GM12878 (cell line): Measurements from ENCODE around the gene ITSN2. TPM values are rescaled to one million over a fixed set of nuclear protein-coding genes. Genes with fewer than 3 reads are reported as not detected.

ENCODE experiments used
- ATF3 ChIP-seq: IDR thresholded peaks from 2 replicates; pipeline ENCODE4 v1.6.1; 2011; ENCODE audit warnings: low read depth, mild to moderate bottlenecking, low read length, moderate library complexity, borderline replicate concordance; ENCODE audit errors: extremely low read depth
- BCL11A ChIP-seq: IDR thresholded peaks from 2 replicates; pipeline ENCODE4 v1.6.1; 2011; ENCODE audit warnings: low read depth, low read length
- CHD4 ChIP-seq: fragments of 200-600 bp; sonication (generic); IDR thresholded peaks from 2 replicates; pipeline ENCODE4 v1.6.1; 2016; ENCODE audit warnings: mild to moderate bottlenecking
- CTCF ChIP-seq, 3 experiments: IDR thresholded peaks in 2 of 3; conservative IDR thresholded peaks in 1 of 3; 2 replicates each; pipeline ENCODE4 v1.5.1; 2011; ENCODE audit warnings: low read depth in 3 of 3, low read length in 3 of 3, mild to moderate bottlenecking in 3 of 3, control low read depth in 2 of 3, moderate library complexity in 2 of 3, inconsistent platforms in 1 of 3, mixed read lengths in 1 of 3; ENCODE audit not compliant: control insufficient read depth in 2 of 3, insufficient read depth in 1 of 3; ENCODE audit errors: extremely low read depth in 1 of 3
- EGR1 ChIP-seq, 2 experiments: IDR thresholded peaks; 1 replicate in 1 of 2; 2 replicates in 1 of 2; pipeline ENCODE4 v1.6.1; 2011 to 2012; ENCODE audit warnings: low read depth in 2 of 2, low read length in 2 of 2, borderline replicate concordance in 1 of 2, mild to moderate bottlenecking in 1 of 2, moderate library complexity in 1 of 2
- ELK1 ChIP-seq: IDR thresholded peaks from 2 replicates; pipeline ENCODE4 v1.6.1; 2012; ENCODE audit warnings: low read depth, low read length, improper control_type of control experiment
- GATAD2B ChIP-seq: fragments of 450-650 bp; conservative IDR thresholded peaks from 2 replicates; pipeline ENCODE4 v1.6.1; 2017; ENCODE audit warnings: low read depth, mild to moderate bottlenecking, moderate library complexity
- HCFC1 ChIP-seq: fragments of 150-350 bp; IDR thresholded peaks from 2 replicates; pipeline ENCODE4 v1.6.1; 2014; ENCODE audit warnings: low read length
- JUNB ChIP-seq: IDR thresholded peaks from 2 replicates; pipeline ENCODE4 v1.6.1; 2016; ENCODE audit warnings: antibody characterized with exemption, mild to moderate bottlenecking
- JUND ChIP-seq: IDR thresholded peaks from 2 replicates; pipeline ENCODE4 v1.6.1; 2012; ENCODE audit warnings: low read depth, mild to moderate bottlenecking, low read length, improper control_type of control experiment, moderate library complexity
- KLF5 ChIP-seq: fragments of 450-650 bp; IDR thresholded peaks from 2 replicates; pipeline ENCODE4 v1.6.1; 2014; ENCODE audit warnings: mild to moderate bottlenecking; ENCODE audit not compliant: partially characterized antibody
- MEF2A ChIP-seq: IDR thresholded peaks from 2 replicates; pipeline ENCODE4 v1.6.1; 2011; ENCODE audit warnings: low read depth, mild to moderate bottlenecking, low read length, moderate library complexity; ENCODE audit not compliant: insufficient read depth
- MTA2 ChIP-seq: fragments of 450-650 bp; IDR thresholded peaks from 2 replicates; pipeline ENCODE4 v1.6.1; 2016; ENCODE audit warnings: low read depth, mild to moderate bottlenecking, moderate library complexity
- NKRF ChIP-seq: fragments of 450-650 bp; conservative IDR thresholded peaks from 2 replicates; pipeline ENCODE4 v1.6.1; 2017; ENCODE audit warnings: mild to moderate bottlenecking, moderate library complexity
- NR2C2 ChIP-seq: IDR thresholded peaks from 2 replicates; pipeline ENCODE4 v1.6.1; 2011; ENCODE audit warnings: borderline replicate concordance, low read depth; ENCODE audit not compliant: control insufficient read depth, insufficient read length
- NRF1 ChIP-seq: conservative IDR thresholded peaks from 2 replicates; pipeline ENCODE4 v1.6.1; 2011; ENCODE audit warnings: mild to moderate bottlenecking, low read depth, low read length, improper control_type of control experiment
- PBX3 ChIP-seq: IDR thresholded peaks from 2 replicates; pipeline ENCODE4 v1.6.1; 2011; ENCODE audit warnings: mild to moderate bottlenecking, low read depth, low read length, moderate library complexity; ENCODE audit not compliant: insufficient replicate concordance
- PML ChIP-seq: IDR thresholded peaks from 2 replicates; pipeline ENCODE4 v1.6.1; 2012; ENCODE audit warnings: low read length, inconsistent platforms
- POLR2A ChIP-seq: IDR thresholded peaks from 2 replicates; pipeline ENCODE4 v1.6.1; 2011; ENCODE audit warnings: low read depth, mild to moderate bottlenecking, low read length
- RB1 ChIP-seq: fragments of 450-650 bp; formaldehyde crosslinking; IDR thresholded peaks from 2 replicates; pipeline ENCODE4 v1.6.1; 2017; ENCODE audit warnings: mild to moderate bottlenecking, borderline replicate concordance
- RBBP5 ChIP-seq: fragments of 200-600 bp; sonication (generic); conservative IDR thresholded peaks from 2 replicates; pipeline ENCODE4 v1.6.1; 2016
- SMC3 ChIP-seq: IDR thresholded peaks from 2 replicates; pipeline ENCODE4 v1.6.1; 2011; ENCODE audit warnings: low read length, improper control_type of control experiment, borderline replicate concordance
- SP1 ChIP-seq: IDR thresholded peaks from one replicate; pipeline ENCODE4 v1.6.1; 2011; ENCODE audit warnings: low read depth, low read length
- STAT1 ChIP-seq: fragments of 450-650 bp; conservative IDR thresholded peaks from 2 replicates; pipeline ENCODE4 v1.6.1; 2014; ENCODE audit warnings: antibody characterized with exemption, mild to moderate bottlenecking
- ZNF274 ChIP-seq: IDR thresholded peaks from one replicate; pipeline ENCODE4 v1.8.0; 2011; ENCODE audit not compliant: insufficient read length, insufficient read depth
- polyA plus RNA-seq, 11 experiments: library from polyadenylated mRNA; depleted of rRNA in 4 of 11; unstranded in 6 of 11; stranded (reverse) in 5 of 11; fragments of >200 nt; fragmentation: Nextera tagmentation in 4 of 11; fragmentation: Illumina TruSeq in 1 of 11; extraction: Ambion mirVana in 4 of 11; extraction: Trizol in 1 of 11; gene quantifications; 1 replicate in 1 of 11; 2 replicates in 10 of 11; pipeline versions ENCODE4 v1.2.1 to v1.2.3, GENCODE V29; 2011 to 2016; ENCODE audit warnings: inconsistent platforms in 2 of 11, missing spikeins in 2 of 11, low read depth in 1 of 11
- total RNA-seq, 4 experiments: library from RNA; depleted of rRNA in 3 of 4; stranded (reverse); fragments of >200 nt in 3 of 4; fragmentation: Illumina TruSeq in 1 of 4; extraction: Trizol in 1 of 4; gene quantifications; 2 replicates each; pipeline versions ENCODE4 v1.2.1 to v1.2.3, GENCODE V29; 2013 to 2021

The ITSN2 gene
- total and polyA plus RNA-seq, 10 of the 15 experiments (the other 5 are each of a cell fraction or from before 2014, with no cell fraction given) = 20.5 to 80.0 (median 54.7) TPM

GRCh38 chr2:24360050-24360962, at the start of gene ITSN2 (continued):
- peak; percentile 81 for TF ChIP-seq NKRF
- TF ChIP-seq NR2C2 = no peak
- TF ChIP-seq ZNF274 = no peak
- peak; percentile 57; the same call in 1 of the 2 replicates for TF ChIP-seq RB1
- no peak for TF ChIP-seq CTCF (IDR thresholded peaks at IDR 0.05 in 2 of 3, conservative IDR thresholded peaks at IDR 0.05 in 1 of 3; ENCODE audit: control insufficient read depth in 2 of 3, extremely low read depth in 1 of 3, insufficient read depth in 1 of 3, low read depth in 3 of 3, low read length in 3 of 3)
- TF ChIP-seq SMC3 = no peak
- no peak for TF ChIP-seq RBBP5
- TF ChIP-seq BCL11A = no peak
- TF ChIP-seq KLF5 = peak; percentile 71
- no peak for TF ChIP-seq STAT1
- TF ChIP-seq CHD4 = no peak
- TF ChIP-seq MTA2 = no peak
- peak; percentile 81; the same call in 1 of the 2 replicates for TF ChIP-seq GATAD2B
- TF ChIP-seq NRF1 = no peak
- TF ChIP-seq ELK1 = no peak
- TF ChIP-seq EGR1 (IDR thresholded peaks at IDR 0.05; ENCODE audit: borderline replicate concordance in 1 of 2, low read depth in 2 of 2, low read length in 2 of 2) = no peak
- TF ChIP-seq HCFC1 = no peak
- TF ChIP-seq MEF2A = no peak
- 0 out of 2 replicates have a peak, but pooled peaks have one; percentile 2 for TF ChIP-seq JUND
- TF ChIP-seq PBX3 = no peak
- TF ChIP-seq JUNB = no peak
- TF ChIP-seq PML = peak; percentile 27; the same call in 1 of the 2 replicates
- peak; percentile 89 for TF ChIP-seq POLR2A
- TF ChIP-seq ATF3 = no peak
- peak; percentile 13 for TF ChIP-seq SP1
